ENCODE results near the gene PXDC1.
A peak's percentile ranks its signal among the peaks of the same experiment; 100 is the strongest.

PXDC1 gene

GRCh38 chr6:3748208-3749066 is 3.1 kb downstream of the PXDC1 start:
- TF ChIP-seq CTCF (IDR thresholded peaks at IDR 0.05; ENCODE audit: borderline replicate concordance, insufficient read depth, low read depth, low read length): peak; percentile 77
- no peak overlapping the region for H3K4me3 ChIP-seq (ENCODE audit: low read depth, low read length)

- H3K4me3 ChIP-seq (ENCODE audit: low read depth, low read length): no peak overlapping the region
- no peak for TF ChIP-seq CTCF (IDR thresholded peaks at IDR 0.05; ENCODE audit: borderline replicate concordance, insufficient read depth, low read depth, low read length)
Measured at GRCh38 chr6:3747100-3747737, 4.3 kb downstream of the PXDC1 start.

- H3K4me3 ChIP-seq (ENCODE audit: low read depth, low read length): no peak overlapping the region
- no peak for TF ChIP-seq CTCF (IDR thresholded peaks at IDR 0.05; ENCODE audit: borderline replicate concordance, insufficient read depth, low read depth, low read length)
Measured at GRCh38 chr6:3746696-3747095, 4.8 kb downstream of the PXDC1 start.

GRCh38 chr6:3746119-3746691 is 5.3 kb downstream of the PXDC1 start:
- no peak overlapping the region for H3K4me3 ChIP-seq (ENCODE audit: low read depth, low read length)
- no peak for TF ChIP-seq CTCF (IDR thresholded peaks at IDR 0.05; ENCODE audit: borderline replicate concordance, insufficient read depth, low read depth, low read length)

- no peak for TF ChIP-seq CTCF (IDR thresholded peaks at IDR 0.05; ENCODE audit: borderline replicate concordance, insufficient read depth, low read depth, low read length)
- H3K4me3 ChIP-seq (ENCODE audit: low read depth, low read length): no peak overlapping the region
Measured at GRCh38 chr6:3745566-3746118, 5.9 kb downstream of the PXDC1 start.

- TF ChIP-seq CTCF (IDR thresholded peaks at IDR 0.05; ENCODE audit: borderline replicate concordance, insufficient read depth, low read depth, low read length): no peak
- H3K4me3 ChIP-seq (ENCODE audit: low read depth, low read length): no peak overlapping the region
Measured at GRCh38 chr6:3744901-3745470, 6.5 kb downstream of the PXDC1 start.
